ENCODE data around the gene KRT73. TPM values are rescaled to one million over a fixed set of nuclear protein-coding genes. Genes with fewer than 3 reads are reported as not detected.

The KRT73 gene
- total RNA-seq, 1 experiment from 2014 or later = not detected

- TF ChIP-seq ERG (CRISPR knock-in tag; IDR thresholded peaks at IDR 0.05) = no peak
These were observed 35.9 kb downstream of the KRT73 start (continued) for GRCh38 chr12:52582486-52582885.

GRCh38 chr12:52581481-52581880, 36.9 kb downstream of the KRT73 start:
- CTCF ChIA-PET = interaction anchor here (1.1 to 5.2 kb wide), 10 partner anchors 9 to 400 kb away, joined by 3 to 50 read pairs (median 5); no protein-coding TSS in a partner anchor
- ATAC-seq = no peak
- Mint-ChIP-seq H3K9me3 (no peaks in the 10 kb centered on the region), H3K36me3 (no peaks in the 10 kb centered on the region), H3K4me1 (peaks cover 6% of the 10 kb centered on the region), H3K4me3 (no peak overlapping the region), H3K27ac (no peak overlapping the region), H3K27me3 (ENCODE audit: low read depth) (no peaks in the 10 kb centered on the region)
- DNase-seq (ENCODE audit: low spot score) = no peak
- POLR2A ChIA-PET = no interaction called here
- TF ChIP-seq FOXP4 (CRISPR knock-in tag; IDR thresholded peaks at IDR 0.05) (no peak), STAT6 (CRISPR knock-in tag; conservative IDR thresholded peaks at IDR 0.05; ENCODE audit: low read depth) (no peak), KAT7 (CRISPR knock-in tag; IDR thresholded peaks at IDR 0.05; ENCODE audit: borderline replicate concordance) (no peak), ELF4 (CRISPR knock-in tag; IDR thresholded peaks at IDR 0.05; ENCODE audit: low read depth) (no peak), ESRRA (CRISPR knock-in tag; IDR thresholded peaks at IDR 0.05; ENCODE audit: borderline replicate concordance) (no peak), NR2C2 (CRISPR knock-in tag; IDR thresholded peaks at IDR 0.05) (no peak), MAX (CRISPR knock-in tag; IDR thresholded peaks at IDR 0.05) (no peak), ETV6 (CRISPR knock-in tag; IDR thresholded peaks at IDR 0.05) (no peak), AFF4 (CRISPR knock-in tag; IDR thresholded peaks at IDR 0.05; ENCODE audit: borderline replicate concordance) (no peak), ATF1 (CRISPR knock-in tag; IDR thresholded peaks at IDR 0.05) (no peak), PRDM15 (CRISPR knock-in tag; IDR thresholded peaks at IDR 0.05) (no peak), PRRX2 (CRISPR knock-in tag; IDR thresholded peaks at IDR 0.05) (no peak), ZNF671 (CRISPR knock-in tag; IDR thresholded peaks at IDR 0.05) (no peak), MYBL2 (CRISPR knock-in tag; IDR thresholded peaks at IDR 0.05) (no peak), ARID4B (CRISPR knock-in tag; IDR thresholded peaks at IDR 0.05; ENCODE audit: borderline replicate concordance) (no peak), TEAD4 (CRISPR knock-in tag; IDR thresholded peaks at IDR 0.05) (no peak)
